Measurements from ENCODE around the gene GOSR2. TPM values are rescaled to one million over a fixed set of nuclear protein-coding genes. Genes with fewer than 3 reads are reported as not detected.

GOSR2 gene
- total RNA-seq, 1 experiment from 2014 or later: 53.5 TPM

- Histone ChIP-seq H2BK5ac (ENCODE audit: insufficient read length, low read length) (no peak overlapping the region), H2BK15ac (ENCODE audit: low read depth, low read length) (no peak overlapping the region), H4K91ac (ENCODE audit: insufficient read length, low read depth, low read length) (no peak overlapping the region), H3T11ph (ENCODE audit: low read length) (no peak overlapping the region), H3K9me3 (ENCODE audit: control insufficient read depth, low read depth, low read length) (no peaks in the 10 kb centered on the region), H4K5ac (ENCODE audit: insufficient read length, low read depth, low read length) (no peak overlapping the region), H2AFZ (ENCODE audit: low read length) (no peak overlapping the region), H3K79me1 (ENCODE audit: insufficient read depth, low read depth, low read length, poor library complexity, severe bottlenecking) (no peaks in the 10 kb centered on the region), H2BK120ac (ENCODE audit: low read depth, low read length, poor library complexity, severe bottlenecking) (no peak overlapping the region), H3K27ac (ENCODE audit: insufficient read length, low read depth, low read length) (no peak overlapping the region), H2AK5ac (ENCODE audit: insufficient read length, low read length) (no peak overlapping the region), H3K18ac (ENCODE audit: insufficient read length, low read depth, low read length) (no peak overlapping the region), H3K4ac (ENCODE audit: low read depth, low read length) (no peak overlapping the region), H4K8ac (replicated peaks; ENCODE audit: insufficient read length, low read depth, low read length) (no peak overlapping the region), H3K27me3 (ENCODE audit: insufficient read depth, low read length) (no peaks in the 10 kb centered on the region), H3K56ac (ENCODE audit: insufficient read length, low read depth, low read length) (no peak overlapping the region), H3K23ac (ENCODE audit: insufficient read length, low read depth, low read length) (no peak overlapping the region), H2BK20ac (ENCODE audit: low read depth, low read length, poor library complexity, severe bottlenecking) (no peak overlapping the region), H3K23me2 (ENCODE audit: insufficient read length, low read depth, low read length, poor library complexity, severe bottlenecking) (no peaks in the 10 kb centered on the region), H4K20me1 (ENCODE audit: control insufficient read depth, insufficient read depth, insufficient read length) (peaks cover 2% of the 10 kb centered on the region), H3K9ac (ENCODE audit: extremely low read depth, insufficient read length, low read length) (no peak overlapping the region), H3K79me2 (ENCODE audit: insufficient read depth, low read length) (no peaks in the 10 kb centered on the region), H3K14ac (ENCODE audit: insufficient read depth, low read length) (no peak overlapping the region), H2BK12ac (ENCODE audit: insufficient read length, low read depth, low read length) (no peak overlapping the region), H3K4me1 (ENCODE audit: insufficient read depth, low read length) (no peaks in the 10 kb centered on the region), H3K4me2 (ENCODE audit: insufficient read depth, insufficient read length, low read length) (no peak overlapping the region)
- Mint-ChIP-seq H3K4me3 (no peak overlapping the region), H3K36me3 (ENCODE audit: insufficient read depth in 1 of 3, low read depth in 3 of 3) (no peaks in the 10 kb centered on the region), H3K4me1 (peaks cover 10 to 13% of the 10 kb centered on the region in 2 experiments), H3K27ac (no peak overlapping the region), H3K9me3 (peaks cover 0 to 8% of the 10 kb centered on the region in 2 experiments; a peak in 3 of 5 replicates), H3K27me3 (ENCODE audit: low read depth) (peaks cover 8% of the 10 kb centered on the region)
- no CpG with 5 or more reads among the region's 9 CpGs for WGBS (ENCODE audit: extremely low coverage, insufficient read length, low lambda C conversion rate)
- no peak for DNase-seq
- TF ChIP-seq, protein P1, sequence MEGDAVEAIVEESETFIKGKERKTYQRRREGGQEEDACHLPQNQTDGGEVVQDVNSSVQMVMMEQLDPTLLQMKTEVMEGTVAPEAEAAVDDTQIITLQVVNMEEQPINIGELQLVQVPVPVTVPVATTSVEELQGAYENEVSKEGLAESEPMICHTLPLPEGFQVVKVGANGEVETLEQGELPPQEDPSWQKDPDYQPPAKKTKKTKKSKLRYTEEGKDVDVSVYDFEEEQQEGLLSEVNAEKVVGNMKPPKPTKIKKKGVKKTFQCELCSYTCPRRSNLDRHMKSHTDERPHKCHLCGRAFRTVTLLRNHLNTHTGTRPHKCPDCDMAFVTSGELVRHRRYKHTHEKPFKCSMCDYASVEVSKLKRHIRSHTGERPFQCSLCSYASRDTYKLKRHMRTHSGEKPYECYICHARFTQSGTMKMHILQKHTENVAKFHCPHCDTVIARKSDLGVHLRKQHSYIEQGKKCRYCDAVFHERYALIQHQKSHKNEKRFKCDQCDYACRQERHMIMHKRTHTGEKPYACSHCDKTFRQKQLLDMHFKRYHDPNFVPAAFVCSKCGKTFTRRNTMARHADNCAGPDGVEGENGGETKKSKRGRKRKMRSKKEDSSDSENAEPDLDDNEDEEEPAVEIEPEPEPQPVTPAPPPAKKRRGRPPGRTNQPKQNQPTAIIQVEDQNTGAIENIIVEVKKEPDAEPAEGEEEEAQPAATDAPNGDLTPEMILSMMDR (conservative IDR thresholded peaks at IDR 0.05): no peak
Measured at GRCh38 chr17:46895171-46895570, 27.8 kb upstream of the GOSR2 start.

All from H9 (cell line).